Left colon (tissue), 2 donors: ENCODE measurements around the gene USP15. TPM values are rescaled to one million over a fixed set of nuclear protein-coding genes. Genes with fewer than 3 reads are reported as not detected.
"Not testable (repeated sequence)": the region's sequence is repeated elsewhere in the genome, so short reads cannot be mapped to it uniquely, and the experiment has no call there.

Experiments used
- ATAC-seq: fragments of 200-7000 bp; cut with Tn5 transposase; one replicate; pipeline ENCODE4 v1.9.1; 2020; ENCODE audit warnings: mild to moderate bottlenecking, moderate library complexity
- DNase-seq, 2 donors: peaks; one replicate each; pipeline ENCODE4 v3.0.0-alpha.2; 2020
- intact Hi-C, 2 donors: fragments of 100-400 bp; cut with DNase I in 1 of 2; cut with micrococcal nuclease in 1 of 2; formaldehyde crosslinking; loops; one replicate each; pipeline versions ENCODE4 v1.11.2 to v1.14.0; 2022; cut with DNase I, micrococcal nuclease
- total RNA-seq, 2 donors: library from RNA; stranded (reverse); fragmentation: NEBNext Ultra II Directional; extraction: Animal tissue kit (Norgen Biotek cat#: 25700); gene quantifications; one replicate each; pipeline ENCODE4 v1.2.1, GENCODE V29; 2021
- donor health status: DM: no; HTN: no; CAD: no.
- donor health status: DM: yes; HTN: yes; CAD: no.

USP15 gene
- total RNA-seq, 2 donors from 2014 or later: 55.3 to 61.2 TPM

DNA sequence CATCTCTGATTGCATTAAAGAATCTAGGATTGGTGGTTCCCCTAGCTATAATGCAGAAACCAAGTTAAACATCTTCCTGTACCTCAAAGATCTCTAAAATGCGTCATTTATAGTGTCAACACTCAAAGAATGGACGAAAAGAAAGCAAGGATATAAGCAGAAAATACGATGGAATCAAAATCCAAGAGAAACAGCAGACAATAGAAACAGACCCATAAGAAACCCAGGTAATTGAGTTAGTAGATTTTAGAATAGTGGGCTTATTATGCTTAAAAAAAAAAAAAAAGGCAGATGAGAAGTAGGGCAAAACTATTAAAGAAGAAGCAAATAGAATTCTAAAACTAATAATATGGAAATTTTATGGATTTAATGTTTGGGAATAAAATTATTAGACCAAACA, 44.4 kb downstream of the USP15 start:
- DNase-seq: no peak
- no peak for ATAC-seq
- intact Hi-C loops: no loop called here

GRCh38 chr12:62305778-62306177, 45.6 kb downstream of the USP15 start:
- intact Hi-C loops: no loop called here
- DNase-seq: no peak
- ATAC-seq: no peak

GRCh38 chr12:62306569-62307530, 46.6 kb downstream of the USP15 start:
- intact Hi-C loops: no loop called here
- no peak for DNase-seq
- ATAC-seq: peak; percentile 27

DNA sequence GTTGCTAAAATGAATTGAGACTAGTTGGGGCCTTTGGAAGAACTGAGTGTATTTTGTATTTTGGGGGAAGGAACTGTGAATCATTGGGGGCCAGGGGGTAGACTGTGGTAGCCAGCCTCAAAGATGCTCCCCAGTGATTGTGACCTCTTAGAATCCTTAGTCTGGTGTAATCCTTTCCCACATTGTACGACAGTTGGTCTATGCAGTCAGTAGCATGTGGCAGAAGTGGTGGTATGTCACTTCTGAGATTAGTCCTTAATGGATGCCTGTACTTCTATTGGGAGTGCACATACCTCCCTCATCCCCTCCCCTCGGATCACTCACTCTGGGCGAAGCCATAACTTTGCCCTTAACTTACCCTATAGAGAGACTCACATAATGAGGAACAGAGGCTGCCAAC, 48.0 kb downstream of the USP15 start:
- intact Hi-C loops: no loop called here
- no peak for ATAC-seq
- no peak for DNase-seq

DNA sequence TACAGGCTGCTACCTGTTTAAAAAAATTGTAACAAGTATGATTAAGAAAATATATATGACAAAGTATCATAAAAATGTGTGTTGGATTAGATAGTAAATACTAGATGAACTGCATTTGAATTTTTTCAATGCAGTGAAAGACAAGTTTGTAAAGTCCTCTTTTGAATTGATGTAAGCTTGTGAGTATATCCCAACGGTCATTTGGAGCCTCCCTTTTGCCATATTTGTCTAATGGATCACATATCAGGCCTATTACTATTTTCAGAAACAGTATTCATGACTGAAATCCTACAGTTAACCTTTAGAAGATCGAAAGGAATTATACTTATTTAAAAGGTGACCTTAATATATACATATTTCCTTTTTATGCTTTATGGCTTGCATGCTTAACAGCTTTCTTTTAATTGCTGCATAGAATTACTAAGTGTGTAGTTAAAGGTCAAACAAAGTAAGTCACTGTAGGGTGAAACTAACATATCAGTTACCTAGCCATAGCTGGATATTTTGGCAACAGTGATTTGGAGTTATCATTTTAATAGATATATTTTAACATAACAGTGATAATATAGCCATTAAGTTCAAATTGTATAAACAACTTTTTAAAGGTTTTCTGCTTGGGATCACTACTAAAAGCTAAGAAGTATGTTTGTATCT, 53.6 kb downstream of the USP15 start:
- intact Hi-C loops: no loop called here
- ATAC-seq: no peak
- DNase-seq: no peak

DNA sequence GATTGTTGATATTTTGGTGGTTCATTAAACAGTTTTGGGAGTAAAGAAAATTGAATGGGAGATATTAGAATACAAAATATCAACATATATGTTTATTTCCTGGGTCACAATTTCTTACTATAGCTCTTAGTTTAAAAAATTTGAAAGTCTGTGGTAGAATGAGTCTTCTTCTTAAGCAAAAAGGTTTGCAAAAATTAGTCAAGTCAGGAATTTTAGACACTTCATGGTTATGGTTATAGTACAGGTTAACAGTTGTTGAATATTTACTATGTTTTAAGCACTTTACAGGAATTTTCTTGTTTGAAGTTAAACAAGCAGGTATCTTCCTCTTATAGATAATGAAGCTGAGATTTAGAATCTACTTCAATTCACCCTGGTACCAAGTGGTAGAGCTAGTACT, 56.8 kb downstream of the USP15 start:
- DNase-seq: no peak
- ATAC-seq: no peak
- intact Hi-C loops: no loop called here

GRCh38 chr12:62319058-62319457, 58.9 kb downstream of the USP15 start:
- DNase-seq: no peak
- intact Hi-C loops: no loop called here
- no peak for ATAC-seq

DNA sequence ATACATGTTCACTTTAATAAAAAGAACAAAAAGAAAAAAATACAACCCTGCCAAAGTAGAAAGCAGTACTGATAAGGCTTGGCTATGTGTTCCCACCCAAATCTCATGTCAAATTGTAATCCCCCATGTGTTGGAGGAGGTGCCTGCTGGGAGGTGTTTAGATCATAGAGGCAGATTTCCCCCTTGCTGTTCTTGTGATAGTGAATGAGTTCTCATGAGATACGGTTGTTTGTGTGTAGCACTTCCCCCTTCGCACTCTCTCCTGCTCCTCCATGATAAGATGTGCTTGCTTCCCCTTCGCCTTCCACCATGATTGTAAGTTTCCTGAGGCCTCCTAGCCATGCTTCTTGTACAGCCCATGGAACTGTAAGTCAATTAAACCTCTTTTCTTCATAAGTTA, 59.9 kb downstream of the USP15 start:
- intact Hi-C loops: no loop called here
- no peak for ATAC-seq
- no peak for DNase-seq

- no peak for ATAC-seq
- intact Hi-C loops: no loop called here
- no peak for DNase-seq
These were observed 63.2 kb downstream of the USP15 start for GRCh38 chr12:62323386-62323785.

- ATAC-seq (no peak), DNase-seq (no peak)
- intact Hi-C loops: no loop called here
These were observed 68.2 kb downstream of the USP15 start for GRCh38 chr12:62328296-62328921.

DNA sequence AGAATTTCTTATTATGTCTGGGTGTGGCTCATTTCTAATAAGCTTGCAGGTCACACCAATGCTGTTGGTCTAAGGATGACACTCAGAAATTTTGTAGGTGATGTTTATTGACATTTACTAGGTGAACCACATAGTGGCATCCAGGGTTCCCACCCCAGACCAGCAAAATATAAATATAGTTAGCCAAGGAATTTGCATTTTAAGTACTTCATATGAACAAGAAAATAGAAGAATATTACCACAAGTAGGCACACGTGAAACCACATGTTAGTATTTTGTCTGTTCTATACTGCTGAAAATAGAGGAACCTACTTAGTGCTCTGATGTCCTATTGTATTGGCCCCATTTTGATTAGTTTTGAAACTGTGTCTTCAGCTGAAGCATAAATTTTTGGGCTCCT, 71.1 kb downstream of the USP15 start:
- DNase-seq: no peak
- intact Hi-C loops: no loop called here
- ATAC-seq: no peak

DNA sequence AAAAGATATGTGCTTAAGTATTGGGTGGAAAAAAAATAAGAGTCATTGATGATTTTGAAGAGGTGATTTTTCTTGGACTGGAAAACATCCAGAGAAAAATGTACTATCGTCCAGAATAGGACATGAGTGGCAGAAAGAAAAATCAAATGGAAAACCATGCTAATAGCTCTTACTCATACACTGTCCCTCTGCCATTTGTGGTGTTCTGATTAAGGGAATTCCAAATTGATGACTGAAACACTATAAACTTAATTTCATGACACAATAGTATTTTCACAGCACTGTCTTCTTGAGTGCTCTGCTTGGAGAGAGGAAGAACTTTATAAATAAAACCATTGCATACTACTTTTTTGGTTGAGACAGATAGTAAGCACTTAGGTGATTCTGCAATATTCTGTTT, 72.4 kb downstream of the USP15 start:
- intact Hi-C loops: no loop called here
- no peak for ATAC-seq
- no peak for DNase-seq

DNA sequence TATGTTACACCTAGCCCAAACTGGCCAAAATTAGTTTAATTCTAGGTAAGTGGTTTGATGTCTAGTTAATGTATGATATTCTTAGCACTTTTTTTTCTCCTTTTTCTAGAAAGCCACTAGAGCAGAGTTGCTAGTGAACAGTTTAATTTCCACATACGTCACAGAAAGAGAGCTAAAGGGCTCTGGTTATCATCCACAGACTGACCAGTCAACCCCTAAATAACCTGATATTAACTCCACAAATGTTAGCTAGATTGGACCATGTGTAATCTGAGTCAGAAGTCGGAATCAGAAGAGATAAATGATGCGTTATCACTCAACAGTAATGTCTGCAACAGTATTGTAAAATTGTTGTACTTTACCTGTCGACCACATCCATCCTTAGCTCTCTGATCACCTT, 74.9 kb downstream of the USP15 start:
- DNase-seq: no peak
- ATAC-seq: no peak
- intact Hi-C loops: no loop called here

GRCh38 chr12:62335796-62336195, 75.6 kb downstream of the USP15 start:
- no peak for ATAC-seq

GRCh38 chr12:62337643-62338042, 77.4 kb downstream of the USP15 start:
- DNase-seq, ATAC-seq, intact Hi-C loops: not testable (repeated sequence)

More at GRCh38 chr12:62335796-62336195, 75.6 kb downstream of the USP15 start:
- intact Hi-C loops: no loop called here
- DNase-seq: no peak

GRCh38 chr12:62342614-62343303, 82.6 kb downstream of the USP15 start:
- intact Hi-C loops, DNase-seq, ATAC-seq: not testable (repeated sequence)

GRCh38 chr12:62343304-62344120, 83.3 kb downstream of the USP15 start:
- DNase-seq, intact Hi-C loops, ATAC-seq: not testable (repeated sequence)
